Small intestine (tissue), 7 donors: ENCODE measurements around the gene SNTA1. TPM values are rescaled to one million over a fixed set of nuclear protein-coding genes. Genes with fewer than 3 reads are reported as not detected.
"Not testable (repeated sequence)": the region's sequence is repeated elsewhere in the genome, so short reads cannot be mapped to it uniquely, and the experiment has no call there.

Experiments used
- DNase-seq, 2 donors: peaks; one replicate each; pipeline versions ENCODE4 v3.0.0 to v3.0.0-alpha.2; 2013
- FAIRE-seq: peaks from 2 replicates; lab custom pipeline; 2012; peaks lifted over from hg19 to GRCh38; lab: Jason Lieb, UNC
- H3K27ac ChIP-seq, 3 donors: one replicate each; pipeline ENCODE4 v1.5.1; 2013; ENCODE audit warnings: low read length in 2 of 3, mild to moderate bottlenecking in 2 of 3, control low read depth in 1 of 3, inconsistent platforms in 1 of 3, low read depth in 1 of 3, moderate library complexity in 1 of 3
- H3K27me3 ChIP-seq, 3 donors: one replicate each; pipeline ENCODE4 v1.6.1; 2013; ENCODE audit warnings: low read length in 3 of 3, inconsistent platforms in 1 of 3; ENCODE audit not compliant: control insufficient read depth in 3 of 3, insufficient read depth in 3 of 3
- H3K36me3 ChIP-seq, 3 donors: one replicate each; pipeline ENCODE4 v1.6.1; 2013; ENCODE audit warnings: low read length in 3 of 3, inconsistent platforms in 1 of 3, low read depth in 1 of 3, mild to moderate bottlenecking in 1 of 3, moderate library complexity in 1 of 3; ENCODE audit not compliant: control insufficient read depth in 3 of 3, insufficient read depth in 2 of 3
- H3K4me1 ChIP-seq, 3 donors: one replicate each; pipeline ENCODE4 v1.6.1; 2013; ENCODE audit warnings: low read length in 2 of 3, inconsistent platforms in 1 of 3, low read depth in 1 of 3, mild to moderate bottlenecking in 1 of 3, moderate library complexity in 1 of 3; ENCODE audit not compliant: control insufficient read depth in 3 of 3, insufficient read depth in 2 of 3
- H3K4me3 ChIP-seq, 3 donors: one replicate each; pipeline ENCODE4 v1.5.1; 2013; ENCODE audit warnings: low read length in 3 of 3, control low read depth in 1 of 3, inconsistent platforms in 1 of 3, low read depth in 1 of 3, mild to moderate bottlenecking in 1 of 3, moderate library complexity in 1 of 3
- H3K9me3 ChIP-seq, 2 donors: one replicate each; pipeline ENCODE4 v1.6.1; 2013; ENCODE audit warnings: low read depth in 1 of 2, low read length in 1 of 2; ENCODE audit not compliant: control insufficient read depth in 2 of 2, insufficient read depth in 1 of 2
- WGBS, 3 donors: extraction: QIAGEN DNeasy Blood & Tissue Kit; methylation state at CpG; one replicate each; pipeline ENCODE4 v1.1.7; 2013; 5-methylcytosine and 5-hydroxymethylcytosine counted together
- polyA plus RNA-seq, 4 donors: library from polyadenylated mRNA; stranded (reverse) in 3 of 4; unstranded in 1 of 4; fragments of 200-250 nt in 3 of 4; fragments of 120-200 nt in 1 of 4; gene quantifications; one replicate each; pipeline versions ENCODE4 v1.2.1 to v1.2.3, GENCODE V29; 2013
- donor health status: healthy with polysubstance abuse.
- donor health status: control.
- donor health status: control.
- donor health status: Bipolar disorder and iron deficiency.
- donor health status: healthy.

The SNTA1 gene
- polyA plus RNA-seq, 4 donors, result 8.3 to 15.4 (median 11.5) TPM

- Histone ChIP-seq H3K27ac (peak overlapping the region in 2 of 3 donors; percentile 72 to 78), H3K4me3 (peak overlapping the region; percentile 43 to 80 (median 65)), H3K9me3 (no peaks in the 10 kb centered on the region), H3K27me3 (no peaks in the 10 kb centered on the region), H3K36me3 (peaks cover 0 to 7% (median 0%) of the 10 kb centered on the region in 3 donors), H3K4me1 (peaks cover 0 to 21% (median 4%) of the 10 kb centered on the region in 3 donors)
- WGBS, 3 donors, result 2 to 3% (median 2%) methylated on average over 34 to 45 of the region's 45 CpGs
- no peak for FAIRE-seq
- DNase-seq, result no peak
These were observed 504 bp downstream of the SNTA1 start for GRCh38 chr20:33443006-33443511.

GRCh38 chr20:33442136-33443005 lies 1.2 kb downstream of the SNTA1 start:
- Histone ChIP-seq H3K36me3 (peaks cover 0 to 14% (median 0%) of the 10 kb centered on the region in 3 donors), H3K27ac (no peak overlapping the region), H3K9me3 (no peaks in the 10 kb centered on the region), H3K4me3 (peak overlapping the region in 2 of 3 donors; percentile 43 to 80), H3K27me3 (no peaks in the 10 kb centered on the region), H3K4me1 (peaks cover 0 to 21% (median 4%) of the 10 kb centered on the region in 3 donors)
- DNase-seq (no peak), FAIRE-seq (no peak)
- WGBS, 3 donors, result 68 to 74% (median 69%) methylated on average over 9 of the region's 9 CpGs

- no peak overlapping the region for H3K4me3 ChIP-seq
These were observed 2.2 kb downstream of the SNTA1 start for GRCh38 chr20:33441142-33441955.

GRCh38 chr20:33440562-33440961 lies 3.0 kb downstream of the SNTA1 start:
- H3K36me3 ChIP-seq, result peaks cover 0 to 14% (median 0%) of the 10 kb centered on the region in 3 donors
- not testable (repeated sequence) for H3K4me3 ChIP-seq, FAIRE-seq, H3K9me3 ChIP-seq, H3K27me3 ChIP-seq, H3K27ac ChIP-seq
- H3K4me1 ChIP-seq, result peaks cover 0 to 21% (median 4%) of the 10 kb centered on the region in 3 donors
- DNase-seq, result peak in 1 of 2 donors; percentile 44
- 73 to 82% (median 79%) methylated on average over 7 of the region's 7 CpGs for WGBS, 3 donors

More at GRCh38 chr20:33441142-33441955, 2.2 kb downstream of the SNTA1 start:
- Histone ChIP-seq H3K4me1 (peaks cover 0 to 21% (median 4%) of the 10 kb centered on the region in 3 donors), H3K27me3 (no peaks in the 10 kb centered on the region), H3K27ac (no peak overlapping the region), H3K9me3 (no peaks in the 10 kb centered on the region), H3K36me3 (peaks cover 0 to 14% (median 0%) of the 10 kb centered on the region in 3 donors)
- DNase-seq (no peak), FAIRE-seq (no peak)
- 73 to 76% (median 75%) methylated on average over 7 of the region's 7 CpGs for WGBS, 3 donors

- H3K27ac ChIP-seq, result no peak overlapping the region
- 68 to 83% (median 75%) methylated on average over 2 of the region's 2 CpGs for WGBS, 3 donors
- FAIRE-seq, result no peak
- no peak for DNase-seq
- H3K9me3 ChIP-seq, result no peaks in the 10 kb centered on the region
- peaks cover 0 to 13% (median 0%) of the 10 kb centered on the region in 3 donors for H3K4me1 ChIP-seq
- H3K4me3 ChIP-seq, result no peak overlapping the region
- H3K27me3 ChIP-seq, result no peaks in the 10 kb centered on the region
- peaks cover 0 to 20% (median 0%) of the 10 kb centered on the region in 3 donors for H3K36me3 ChIP-seq
These were observed 5.1 kb downstream of the SNTA1 start for GRCh38 chr20:33438481-33438880.

GRCh38 chr20:33437141-33437911 lies 6.2 kb downstream of the SNTA1 start:
- no peaks in the 10 kb centered on the region for H3K27me3 ChIP-seq
- no peaks in the 10 kb centered on the region for H3K9me3 ChIP-seq
- no peak overlapping the region for H3K4me3 ChIP-seq
- WGBS, 3 donors, result 81 to 91% (median 86%) methylated on average over 12 of the region's 12 CpGs
- no peak for FAIRE-seq
- peaks cover 0 to 20% (median 0%) of the 10 kb centered on the region in 3 donors for H3K36me3 ChIP-seq
- H3K4me1 ChIP-seq, result peaks cover 0 to 7% (median 0%) of the 10 kb centered on the region in 3 donors
- DNase-seq, result no peak
- H3K27ac ChIP-seq, result no peak overlapping the region

- DNase-seq (no peak), FAIRE-seq (no peak)
- Histone ChIP-seq H3K36me3 (peaks cover 0 to 22% (median 0%) of the 10 kb centered on the region in 3 donors), H3K9me3 (no peaks in the 10 kb centered on the region), H3K4me1 (no peaks in the 10 kb centered on the region), H3K27me3 (no peaks in the 10 kb centered on the region), H3K4me3 (no peak overlapping the region), H3K27ac (no peak overlapping the region)
- 93 to 95% (median 93%) methylated on average over 5 of the region's 5 CpGs for WGBS, 3 donors
These were observed 9.1 kb downstream of the SNTA1 start for GRCh38 chr20:33434434-33434833.
